Measurements from ENCODE around the gene ARID3A.

The ARID3A gene

GRCh38 chr19:1007399-1008251 lies 81.8 kb downstream of the ARID3A start:
- no peak for DNase-seq

- no peak for DNase-seq
Measured at GRCh38 chr19:1008268-1009040, 82.6 kb downstream of the ARID3A start.

GRCh38 chr19:1009041-1009980 lies 83.5 kb downstream of the ARID3A start:
- no peak for DNase-seq

- DNase-seq = no peak
Measured at GRCh38 chr19:1009981-1010538, 84.2 kb downstream of the ARID3A start.

- DNase-seq = no peak
Measured at GRCh38 chr19:1010586-1011510, 85.0 kb downstream of the ARID3A start.

- DNase-seq = no peak
Measured at GRCh38 chr19:1011831-1012333, 86.0 kb downstream of the ARID3A start.

- DNase-seq = no peak
Measured at GRCh38 chr19:1012334-1012733, 86.5 kb downstream of the ARID3A start.

- no peak for DNase-seq
Measured at GRCh38 chr19:1013218-1013617, 87.4 kb downstream of the ARID3A start.

GRCh38 chr19:1014161-1015060 lies 88.6 kb downstream of the ARID3A start:
- no peak for DNase-seq

- no peak for DNase-seq
Measured at GRCh38 chr19:1015061-1015781, 89.4 kb downstream of the ARID3A start.

GRCh38 chr19:1015782-1016646 lies 90.2 kb downstream of the ARID3A start:
- no peak for DNase-seq

- no peak for DNase-seq
Measured at GRCh38 chr19:1016647-1017114, 90.8 kb downstream of the ARID3A start.

- no peak for DNase-seq
Measured at GRCh38 chr19:1017115-1017905, 91.5 kb downstream of the ARID3A start.

GRCh38 chr19:1017906-1018305 lies 92.1 kb downstream of the ARID3A start:
- DNase-seq = no peak

- DNase-seq = no peak
Measured at GRCh38 chr19:1018393-1018792, 92.6 kb downstream of the ARID3A start.

- no peak for DNase-seq
Measured at GRCh38 chr19:1018932-1019615, 93.2 kb downstream of the ARID3A start.

GRCh38 chr19:1019616-1019961 lies 93.8 kb downstream of the ARID3A start:
- no peak for DNase-seq

Data from activated CD4-positive, alpha-beta T cell treated with anti-CD3 and anti-CD28 coated beads, Interleukin-2, amount 50 U/mL, for 4 hours (primary cell).